Activated T-cell treated with anti-CD3 and anti-CD28 coated beads, Interleukin-2, amount 50 U/mL, for 24 hours (primary cell): Measurements from ENCODE around the gene IQCM.

Experiments
- DNase-seq: peaks from one replicate; pipeline ENCODE4 v3.0.0-alpha.2; 2020
- H3K27ac Mint-ChIP-seq: 2 replicates; pipeline ENCODE4 v1.8.0; 2020; ENCODE audit warnings: mild to moderate bottlenecking, mixed read lengths
- H3K27me3 Mint-ChIP-seq: 2 replicates; pipeline ENCODE4 v1.8.0; 2020; ENCODE audit warnings: mixed read lengths
- H3K36me3 Mint-ChIP-seq: 2 replicates; pipeline ENCODE4 v1.8.0; 2020; ENCODE audit warnings: low read depth, mixed read lengths
- H3K4me1 Mint-ChIP-seq: 2 replicates; pipeline ENCODE4 v1.8.0; 2020; ENCODE audit warnings: low read depth, mixed read lengths
- H3K4me3 Mint-ChIP-seq: 2 replicates; pipeline ENCODE4 v1.8.0; 2020; ENCODE audit warnings: mild to moderate bottlenecking, moderate library complexity, mixed read lengths
- H3K9me3 Mint-ChIP-seq: 2 replicates; pipeline ENCODE4 v1.8.0; 2020; ENCODE audit warnings: mixed read lengths

The IQCM gene

DNA sequence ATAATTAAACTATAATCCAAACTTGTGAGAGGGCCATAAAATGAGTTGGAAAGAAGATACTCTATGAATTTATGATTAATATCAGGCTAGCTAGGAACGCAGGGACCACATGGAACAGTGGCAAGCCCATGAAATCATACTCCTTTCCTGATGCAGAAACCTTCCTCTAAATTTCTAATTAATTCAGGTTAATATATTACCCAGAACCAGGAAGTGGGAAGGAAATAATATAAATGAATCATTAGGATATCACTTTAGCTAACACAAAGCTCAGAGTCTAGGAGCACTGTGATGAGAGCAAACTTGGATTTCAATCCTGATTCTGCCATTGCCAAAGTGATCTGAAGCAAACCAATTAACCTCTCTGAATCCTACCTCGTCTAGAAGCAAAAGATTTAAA lies 68.0 kb downstream of the IQCM start:
- no peaks in the 10 kb centered on the region for H3K9me3 Mint-ChIP-seq
- H3K4me3 Mint-ChIP-seq: no peak overlapping the region
- no peaks in the 10 kb centered on the region for H3K36me3 Mint-ChIP-seq
- no peak for DNase-seq
- H3K4me1 Mint-ChIP-seq: no peaks in the 10 kb centered on the region
- no peaks in the 10 kb centered on the region for H3K27me3 Mint-ChIP-seq
- H3K27ac Mint-ChIP-seq: no peak overlapping the region

DNA sequence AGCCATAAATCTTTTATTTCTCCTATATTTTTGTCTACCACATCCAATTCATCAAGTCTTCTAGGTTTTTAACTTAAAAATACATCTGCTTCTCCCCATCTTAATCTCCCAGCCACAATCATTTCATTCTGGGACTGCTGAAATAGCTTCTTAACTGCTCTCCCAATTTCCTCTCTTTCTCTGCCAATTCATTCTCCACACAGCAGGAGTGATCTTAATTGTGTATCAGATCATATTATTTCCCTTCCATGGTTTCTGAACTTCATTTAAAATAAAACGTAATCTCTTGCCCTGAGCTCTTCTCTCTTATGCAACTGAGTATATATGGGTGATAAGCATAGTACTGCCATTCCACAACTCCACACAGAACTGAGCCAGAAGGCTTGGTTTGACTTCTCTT lies 69.4 kb downstream of the IQCM start:
- H3K9me3 Mint-ChIP-seq: no peaks in the 10 kb centered on the region
- H3K4me1 Mint-ChIP-seq: no peaks in the 10 kb centered on the region
- no peak for DNase-seq
- H3K36me3 Mint-ChIP-seq: no peaks in the 10 kb centered on the region
- H3K4me3 Mint-ChIP-seq: no peak overlapping the region
- no peaks in the 10 kb centered on the region for H3K27me3 Mint-ChIP-seq
- no peak overlapping the region for H3K27ac Mint-ChIP-seq

GRCh38 chr4:149741186-149741831 lies 74.3 kb downstream of the IQCM start:
- H3K9me3 Mint-ChIP-seq: no peaks in the 10 kb centered on the region
- H3K4me1 Mint-ChIP-seq: no peaks in the 10 kb centered on the region
- H3K27me3 Mint-ChIP-seq: no peaks in the 10 kb centered on the region
- H3K27ac Mint-ChIP-seq: no peak overlapping the region
- no peak for DNase-seq
- no peaks in the 10 kb centered on the region for H3K36me3 Mint-ChIP-seq
- H3K4me3 Mint-ChIP-seq: no peak overlapping the region

DNA sequence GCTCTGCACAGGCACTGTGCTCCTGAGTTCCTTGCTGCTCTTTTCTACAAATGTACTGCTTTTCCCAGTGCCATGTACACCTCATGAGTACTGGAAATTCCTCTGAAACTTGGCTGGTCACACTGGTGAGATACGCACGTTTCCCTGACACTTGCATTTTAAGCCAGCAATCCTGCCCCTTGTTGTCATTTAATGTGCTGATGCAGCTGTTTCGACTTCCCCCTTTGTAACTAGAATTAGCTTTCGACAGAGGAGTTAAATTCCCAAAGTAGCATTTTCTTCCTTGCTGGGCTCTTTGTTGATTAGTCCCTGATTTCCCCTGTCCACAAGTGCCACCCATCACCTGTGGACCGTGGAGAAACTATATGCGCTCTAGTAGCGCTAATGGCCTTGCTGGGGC lies 77.5 kb downstream of the IQCM start:
- Mint-ChIP-seq H3K27me3 (no peaks in the 10 kb centered on the region), H3K36me3 (no peaks in the 10 kb centered on the region), H3K4me1 (no peaks in the 10 kb centered on the region), H3K9me3 (no peaks in the 10 kb centered on the region), H3K4me3 (no peak overlapping the region), H3K27ac (no peak overlapping the region)
- no peak for DNase-seq

DNA sequence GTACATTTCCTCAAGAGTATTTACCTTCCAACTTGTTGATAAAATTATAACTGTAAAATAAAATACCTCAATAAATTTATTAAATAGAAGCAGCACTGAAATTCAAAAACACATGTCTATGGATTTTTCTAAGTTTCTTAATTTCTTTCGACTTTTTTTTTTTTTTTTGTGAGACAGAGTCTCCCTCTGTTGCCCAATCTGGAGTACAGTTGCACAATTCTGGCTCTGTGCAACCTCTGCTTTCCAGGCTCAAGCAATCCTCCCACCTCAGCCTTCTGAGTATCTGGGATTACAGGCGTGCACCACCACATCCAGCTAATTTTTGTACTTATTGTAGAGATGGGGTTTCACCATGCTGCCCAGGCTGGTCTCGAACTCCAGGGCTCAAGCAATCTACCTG lies 79.8 kb downstream of the IQCM start:
- no peak overlapping the region for H3K4me3 Mint-ChIP-seq
- H3K9me3 Mint-ChIP-seq: no peaks in the 10 kb centered on the region
- no peak for DNase-seq
- no peaks in the 10 kb centered on the region for H3K4me1 Mint-ChIP-seq
- H3K27ac Mint-ChIP-seq: no peak overlapping the region
- H3K27me3 Mint-ChIP-seq: no peaks in the 10 kb centered on the region
- H3K36me3 Mint-ChIP-seq: no peaks in the 10 kb centered on the region

DNA sequence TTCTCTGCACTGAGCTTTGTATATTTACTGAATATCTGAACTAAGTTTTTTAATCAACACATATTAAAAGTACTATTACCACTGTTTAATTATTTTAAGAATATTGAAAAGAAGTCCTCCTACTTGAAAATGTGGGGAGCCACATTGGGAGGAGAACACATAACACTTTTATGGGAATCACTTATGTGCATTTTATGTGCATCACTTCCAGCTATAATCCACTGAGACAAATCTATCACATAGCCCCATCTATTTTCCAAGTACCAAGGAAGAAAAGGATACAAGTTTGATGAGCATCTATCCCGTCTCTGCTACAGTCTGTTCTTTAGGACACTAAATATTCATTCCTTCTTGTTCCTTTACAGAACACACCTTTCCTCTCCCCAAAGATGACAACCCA lies 87.2 kb downstream of the IQCM start:
- no peak overlapping the region for H3K27ac Mint-ChIP-seq
- H3K9me3 Mint-ChIP-seq: no peaks in the 10 kb centered on the region
- H3K4me1 Mint-ChIP-seq: no peaks in the 10 kb centered on the region
- no peak for DNase-seq
- no peaks in the 10 kb centered on the region for H3K27me3 Mint-ChIP-seq
- no peak overlapping the region for H3K4me3 Mint-ChIP-seq
- no peaks in the 10 kb centered on the region for H3K36me3 Mint-ChIP-seq

DNA sequence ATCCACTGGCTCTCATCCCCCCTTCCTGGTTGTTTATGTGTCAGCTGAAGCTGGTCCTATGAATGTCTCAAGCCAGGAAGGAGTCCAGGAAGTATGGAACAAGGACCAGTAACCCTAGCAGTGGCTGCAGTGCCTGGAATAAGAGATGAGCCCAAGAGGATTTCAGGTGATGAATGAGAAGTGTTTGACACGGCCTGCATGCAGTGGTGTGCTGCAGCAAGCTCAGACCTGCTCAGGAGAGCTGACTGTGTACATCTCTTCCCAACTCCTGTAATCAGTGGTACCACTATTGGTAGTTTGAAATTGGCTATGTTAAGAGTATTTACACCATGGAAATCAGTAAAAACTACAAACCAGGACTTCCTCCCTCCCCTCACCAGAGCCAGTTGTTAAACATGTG lies 88.0 kb downstream of the IQCM start:
- Mint-ChIP-seq H3K9me3 (peaks cover 1% of the 10 kb centered on the region), H3K36me3 (no peaks in the 10 kb centered on the region), H3K27me3 (no peaks in the 10 kb centered on the region), H3K27ac (no peak overlapping the region), H3K4me1 (no peaks in the 10 kb centered on the region), H3K4me3 (no peak overlapping the region)
- no peak for DNase-seq

DNA sequence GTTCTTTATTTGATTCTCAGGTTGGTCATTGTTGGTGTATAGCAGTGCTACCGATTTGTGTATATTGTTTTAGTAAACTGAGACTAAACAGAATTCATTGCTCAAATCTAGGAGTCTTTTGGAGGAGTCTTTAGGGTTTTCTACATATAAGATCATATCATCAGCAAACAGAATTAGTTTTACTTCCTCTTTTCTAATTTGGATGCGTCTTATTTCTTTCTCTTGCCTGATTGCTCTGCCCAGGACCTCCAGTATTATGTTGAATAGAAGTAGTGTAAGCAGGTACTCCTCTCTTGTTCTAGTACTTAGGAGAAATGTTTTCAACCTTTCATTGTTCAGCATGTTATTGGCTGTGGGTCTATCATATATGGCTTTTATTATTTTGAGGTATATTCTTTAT lies 92.6 kb downstream of the IQCM start:
- H3K4me1 Mint-ChIP-seq: no peaks in the 10 kb centered on the region
- no peak for DNase-seq
- H3K9me3 Mint-ChIP-seq: peaks cover 6% of the 10 kb centered on the region
- no peaks in the 10 kb centered on the region for H3K27me3 Mint-ChIP-seq
- H3K4me3 Mint-ChIP-seq: no peak overlapping the region
- H3K36me3 Mint-ChIP-seq: no peaks in the 10 kb centered on the region
- no peak overlapping the region for H3K27ac Mint-ChIP-seq

DNA sequence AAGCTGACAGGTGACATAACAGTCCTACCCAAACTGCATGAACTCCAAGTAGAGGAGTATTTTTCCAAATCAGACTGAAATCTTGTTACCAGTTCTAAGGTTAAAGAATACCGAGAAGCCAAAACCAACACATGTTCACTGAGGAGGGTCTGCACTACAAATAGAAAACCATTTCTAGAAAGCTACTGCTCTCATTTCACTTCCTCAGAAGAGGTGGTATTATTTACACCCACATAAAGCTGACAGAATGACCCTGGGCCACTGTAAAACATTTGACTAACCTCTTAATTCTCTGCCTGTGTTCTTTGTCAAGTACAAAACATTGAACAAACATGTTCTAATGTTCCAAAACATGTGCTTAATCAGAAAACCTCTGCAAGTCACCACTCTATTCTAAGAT lies 95.8 kb downstream of the IQCM start:
- Mint-ChIP-seq H3K27ac (no peak overlapping the region), H3K4me1 (no peaks in the 10 kb centered on the region)

DNA sequence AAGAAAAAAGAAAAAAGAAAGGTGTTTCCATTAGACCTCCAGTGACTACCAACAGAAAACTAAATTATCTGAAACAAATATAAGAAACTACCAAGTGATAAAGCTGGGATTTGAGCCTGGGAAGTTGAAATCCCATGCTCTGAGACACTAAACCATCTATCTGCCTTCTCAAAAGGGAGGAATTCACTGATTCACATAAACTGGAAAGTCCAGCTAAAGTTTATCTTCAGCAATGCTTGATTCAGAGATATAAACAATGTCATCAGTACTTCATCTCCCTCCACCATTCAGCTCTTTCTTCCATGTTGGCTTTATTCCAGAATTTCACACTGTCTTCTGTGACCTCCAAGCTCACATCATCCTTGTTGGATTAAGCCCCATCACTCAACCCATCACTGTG lies 96.3 kb downstream of the IQCM start:
- Mint-ChIP-seq H3K4me3 (no peak overlapping the region), H3K9me3 (peaks cover 6% of the 10 kb centered on the region), H3K27me3 (no peaks in the 10 kb centered on the region), H3K4me1 (no peaks in the 10 kb centered on the region), H3K27ac (no peak overlapping the region), H3K36me3 (no peaks in the 10 kb centered on the region)
- no peak for DNase-seq

More for the DNA sequence above, 95.8 kb downstream of the IQCM start:
- no peak for DNase-seq
- no peaks in the 10 kb centered on the region for H3K36me3 Mint-ChIP-seq
- H3K9me3 Mint-ChIP-seq: peaks cover 6% of the 10 kb centered on the region
- no peaks in the 10 kb centered on the region for H3K27me3 Mint-ChIP-seq
- H3K4me3 Mint-ChIP-seq: no peak overlapping the region

- Mint-ChIP-seq H3K27me3 (no peaks in the 10 kb centered on the region), H3K9me3 (peaks cover 6% of the 10 kb centered on the region), H3K36me3 (no peaks in the 10 kb centered on the region), H3K4me1 (no peaks in the 10 kb centered on the region), H3K27ac (no peak overlapping the region), H3K4me3 (no peak overlapping the region)
- no peak for DNase-seq
Observed at GRCh38 chr4:149718500-149718899, 97.1 kb downstream of the IQCM start.

GRCh38 chr4:149716728-149717127 lies 98.9 kb downstream of the IQCM start:
- no peak for DNase-seq
- Mint-ChIP-seq H3K4me3 (no peak overlapping the region), H3K36me3 (no peaks in the 10 kb centered on the region), H3K27me3 (no peaks in the 10 kb centered on the region), H3K27ac (no peak overlapping the region), H3K9me3 (peaks cover 4% of the 10 kb centered on the region), H3K4me1 (no peaks in the 10 kb centered on the region)

GRCh38 chr4:149715822-149716585 lies 99.6 kb downstream of the IQCM start:
- H3K4me3 Mint-ChIP-seq: no peak overlapping the region
- H3K27ac Mint-ChIP-seq: no peak overlapping the region
- H3K27me3 Mint-ChIP-seq: no peaks in the 10 kb centered on the region
- no peak for DNase-seq
- H3K9me3 Mint-ChIP-seq: peaks cover 4% of the 10 kb centered on the region
- no peaks in the 10 kb centered on the region for H3K4me1 Mint-ChIP-seq
- H3K36me3 Mint-ChIP-seq: no peaks in the 10 kb centered on the region

- H3K4me1 Mint-ChIP-seq: no peaks in the 10 kb centered on the region
- H3K27me3 Mint-ChIP-seq: no peaks in the 10 kb centered on the region
- H3K27ac Mint-ChIP-seq: no peak overlapping the region
- no peaks in the 10 kb centered on the region for H3K9me3 Mint-ChIP-seq
- no peaks in the 10 kb centered on the region for H3K36me3 Mint-ChIP-seq
- H3K4me3 Mint-ChIP-seq: no peak overlapping the region
- no peak for DNase-seq
Observed at GRCh38 chr4:149713031-149713430, 102.6 kb downstream of the IQCM start.

DNA sequence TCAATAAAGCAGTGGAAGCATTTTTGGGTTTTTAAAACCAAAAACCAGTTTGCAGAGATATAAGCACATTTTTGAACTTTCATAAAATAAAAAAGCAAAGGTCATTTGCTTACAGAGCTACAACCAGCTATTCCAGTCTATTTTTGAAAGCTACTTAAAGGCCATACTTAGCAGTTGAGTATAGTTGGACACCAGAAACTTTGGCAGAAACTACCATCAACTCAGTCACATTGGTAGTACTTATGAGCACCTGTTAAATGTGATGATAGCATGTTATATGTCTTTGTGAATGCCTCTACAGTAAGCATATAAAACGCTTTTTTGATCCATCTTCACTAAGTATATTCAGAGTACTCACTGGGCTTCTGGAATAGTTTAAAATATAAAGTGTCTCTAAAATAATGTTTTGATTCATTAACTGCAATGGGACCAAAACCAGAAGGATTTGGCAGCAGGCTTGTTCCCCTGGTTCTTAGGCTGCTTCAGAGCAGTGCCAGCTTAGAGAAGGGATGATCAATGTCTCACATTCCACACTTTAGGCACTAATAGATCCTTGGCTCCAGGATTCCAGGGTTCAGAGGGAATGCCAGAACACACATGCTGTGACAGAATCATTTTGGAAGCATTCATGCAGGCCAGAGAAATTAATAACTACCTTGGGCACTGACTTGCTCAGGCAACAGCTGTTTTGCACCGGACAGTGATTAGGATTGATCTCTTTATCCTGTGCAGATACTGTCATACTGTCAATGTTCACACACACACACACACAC lies 103.9 kb downstream of the IQCM start:
- Mint-ChIP-seq H3K36me3 (no peaks in the 10 kb centered on the region), H3K27ac (no peak overlapping the region), H3K27me3 (no peaks in the 10 kb centered on the region), H3K4me3 (no peak overlapping the region), H3K9me3 (no peaks in the 10 kb centered on the region), H3K4me1 (no peaks in the 10 kb centered on the region)
- DNase-seq: no peak
